ENCODE measurements around the gene CENPE. TPM values are rescaled to one million over a fixed set of nuclear protein-coding genes. Genes with fewer than 3 reads are reported as not detected.

The CENPE gene
- total and polyA plus RNA-seq, 2 donors (not counting 3 experiments of a cell fraction or from before 2014, with no cell fraction given), result 1.7 to 50.8 TPM

GRCh38 chr4:103168993-103169392 lies 29.1 kb downstream of the CENPE start:
- Histone ChIP-seq H3K9ac (replicated peaks; ENCODE audit: extremely low read depth, insufficient read depth, low read length) (no peak overlapping the region), H3K9me1 (replicated peaks; ENCODE audit: control insufficient read depth, extremely low read depth, insufficient read depth, low read length) (no peaks in the 10 kb centered on the region), H3K4me2 (ENCODE audit: insufficient read depth, low read length) (no peak overlapping the region), H3K79me2 (ENCODE audit: control insufficient read depth, insufficient read depth, low read length) (peaks cover 52% of the 10 kb centered on the region), H3K9me3 (replicated peaks; ENCODE audit: control insufficient read depth, insufficient read depth, low read length) (no peaks in the 10 kb centered on the region), H3K4me3 (replicated peaks in 1 of 3; ENCODE audit: insufficient read depth in 1 of 3, low read depth in 1 of 3, low read length in 3 of 3) (no peak overlapping the region), H3K4me1 (ENCODE audit: control insufficient read depth, extremely low read depth, insufficient read depth, low read length) (peaks cover 6% of the 10 kb centered on the region), H3K27ac (ENCODE audit: insufficient read depth, low read depth, low read length) (no peak overlapping the region), H3K36me3 (ENCODE audit: control insufficient read depth in 2 of 2, extremely low read depth in 1 of 2, insufficient read depth in 2 of 2, low read length in 2 of 2) (peaks cover 6 to 12% of the 10 kb centered on the region in 2 experiments), H3K27me3 (ENCODE audit: control insufficient read depth in 2 of 2, insufficient read depth in 2 of 2, low read length in 2 of 2) (no peaks in the 10 kb centered on the region), H4K20me1 (replicated peaks; ENCODE audit: control insufficient read depth, extremely low read depth, insufficient read depth, low read length) (no peaks in the 10 kb centered on the region), H2AFZ (ENCODE audit: low read depth, low read length) (no peak overlapping the region)
- FAIRE-seq (no peak), DNase-seq (ENCODE audit: low read depth, low spot score) (no peak)
- ChIA-PET POLR2A (no interaction called here), CTCF (interaction anchor here (1.4 kb wide), 1 partner anchor 15 kb away, joined by 4 read pairs; no protein-coding TSS in a partner anchor)
- dilution Hi-C loops (cut with MboI; ENCODE audit: extremely low pct_ligation_motif_present, low sequenced_read_pairs), result no loop called here
- BruUV-seq (replicated peaks), result no TSS peak
- intact Hi-C loops (cut with micrococcal nuclease), result no loop called here
- no peak for TF ChIP-seq GATA2 (IDR thresholded peaks at IDR 0.05; ENCODE audit: insufficient read depth, insufficient read length, low read depth, low read length)
- TF ChIP-seq POLR2AphosphoS5 (IDR thresholded peaks at IDR 0.05; ENCODE audit: insufficient read depth, low read depth, low read length), result no peak

- DNase-seq (ENCODE audit: low read depth, low spot score), result no peak
- H3K27me3 ChIP-seq (ENCODE audit: control insufficient read depth in 2 of 2, insufficient read depth in 2 of 2, low read length in 2 of 2), result no peaks in the 10 kb centered on the region
- H3K27ac ChIP-seq (ENCODE audit: insufficient read depth, low read depth, low read length), result no peak overlapping the region
- intact Hi-C loops (cut with micrococcal nuclease) (no loop called here), dilution Hi-C loops (cut with MboI; ENCODE audit: extremely low pct_ligation_motif_present, low sequenced_read_pairs) (no loop called here)
- H3K4me3 ChIP-seq (replicated peaks in 1 of 3; ENCODE audit: insufficient read depth in 1 of 3, low read depth in 1 of 3, low read length in 3 of 3), result no peak overlapping the region
- H3K79me2 ChIP-seq (ENCODE audit: control insufficient read depth, insufficient read depth, low read length), result peaks cover 5% of the 10 kb centered on the region
- no peak overlapping the region for H2AFZ ChIP-seq (ENCODE audit: low read depth, low read length)
- H3K9me1 ChIP-seq (replicated peaks; ENCODE audit: control insufficient read depth, extremely low read depth, insufficient read depth, low read length), result no peaks in the 10 kb centered on the region
- BruUV-seq (replicated peaks), result no TSS peak
- no peak for FAIRE-seq
- no peak overlapping the region for H3K4me2 ChIP-seq (ENCODE audit: insufficient read depth, low read length)
- H3K9ac ChIP-seq (replicated peaks; ENCODE audit: extremely low read depth, insufficient read depth, low read length), result no peak overlapping the region
- peaks cover 0 to 18% of the 10 kb centered on the region in 2 experiments for H3K36me3 ChIP-seq (ENCODE audit: control insufficient read depth in 2 of 2, extremely low read depth in 1 of 2, insufficient read depth in 2 of 2, low read length in 2 of 2)
- TF ChIP-seq EZH2 (IDR thresholded peaks at IDR 0.05; ENCODE audit: borderline replicate concordance, low read depth, low read length, severe bottlenecking) (no peak), POLR2A (IDR thresholded peaks at IDR 0.05; ENCODE audit: low read depth, low read length) (no peak), GATA2 (IDR thresholded peaks at IDR 0.05; ENCODE audit: insufficient read depth, insufficient read length, low read depth, low read length) (no peak), CTCF (IDR thresholded peaks at IDR 0.05; ENCODE audit: extremely low read depth in 1 of 2, insufficient read depth in 1 of 2, low read depth in 1 of 2, low read length in 2 of 2) (no peak), MAX (IDR thresholded peaks at IDR 0.05; ENCODE audit: insufficient read depth, insufficient read length) (no peak), JUN (IDR thresholded peaks at IDR 0.05; ENCODE audit: borderline replicate concordance, insufficient read depth, insufficient read length, low read depth) (no peak), FOS (IDR thresholded peaks at IDR 0.05; ENCODE audit: borderline replicate concordance, insufficient read depth, low read length) (no peak), MYC (IDR thresholded peaks at IDR 0.05; ENCODE audit: low read depth, low read length) (no peak), POLR2AphosphoS5 (IDR thresholded peaks at IDR 0.05; ENCODE audit: insufficient read depth, low read depth, low read length) (no peak)
- H4K20me1 ChIP-seq (replicated peaks; ENCODE audit: control insufficient read depth, extremely low read depth, insufficient read depth, low read length), result no peaks in the 10 kb centered on the region
- CTCF ChIA-PET, result no interaction called here
- H3K4me1 ChIP-seq (ENCODE audit: control insufficient read depth, extremely low read depth, insufficient read depth, low read length), result no peaks in the 10 kb centered on the region
- POLR2A ChIA-PET, result no interaction called here
- no peaks in the 10 kb centered on the region for H3K9me3 ChIP-seq (replicated peaks; ENCODE audit: control insufficient read depth, insufficient read depth, low read length)
These were observed 36.0 kb downstream of the CENPE start for GRCh38 chr4:103162176-103162575.

Data from endothelial cell of umbilical vein (primary cell).